ENCODE measurements around the gene ELOVL6. TPM values are rescaled to one million over a fixed set of nuclear protein-coding genes. Genes with fewer than 3 reads are reported as not detected.

ELOVL6 gene
- total and polyA plus RNA-seq, 2 of the 4 experiments (the other 2 are of a cell fraction): 17.9 to 19.0 TPM

DNA sequence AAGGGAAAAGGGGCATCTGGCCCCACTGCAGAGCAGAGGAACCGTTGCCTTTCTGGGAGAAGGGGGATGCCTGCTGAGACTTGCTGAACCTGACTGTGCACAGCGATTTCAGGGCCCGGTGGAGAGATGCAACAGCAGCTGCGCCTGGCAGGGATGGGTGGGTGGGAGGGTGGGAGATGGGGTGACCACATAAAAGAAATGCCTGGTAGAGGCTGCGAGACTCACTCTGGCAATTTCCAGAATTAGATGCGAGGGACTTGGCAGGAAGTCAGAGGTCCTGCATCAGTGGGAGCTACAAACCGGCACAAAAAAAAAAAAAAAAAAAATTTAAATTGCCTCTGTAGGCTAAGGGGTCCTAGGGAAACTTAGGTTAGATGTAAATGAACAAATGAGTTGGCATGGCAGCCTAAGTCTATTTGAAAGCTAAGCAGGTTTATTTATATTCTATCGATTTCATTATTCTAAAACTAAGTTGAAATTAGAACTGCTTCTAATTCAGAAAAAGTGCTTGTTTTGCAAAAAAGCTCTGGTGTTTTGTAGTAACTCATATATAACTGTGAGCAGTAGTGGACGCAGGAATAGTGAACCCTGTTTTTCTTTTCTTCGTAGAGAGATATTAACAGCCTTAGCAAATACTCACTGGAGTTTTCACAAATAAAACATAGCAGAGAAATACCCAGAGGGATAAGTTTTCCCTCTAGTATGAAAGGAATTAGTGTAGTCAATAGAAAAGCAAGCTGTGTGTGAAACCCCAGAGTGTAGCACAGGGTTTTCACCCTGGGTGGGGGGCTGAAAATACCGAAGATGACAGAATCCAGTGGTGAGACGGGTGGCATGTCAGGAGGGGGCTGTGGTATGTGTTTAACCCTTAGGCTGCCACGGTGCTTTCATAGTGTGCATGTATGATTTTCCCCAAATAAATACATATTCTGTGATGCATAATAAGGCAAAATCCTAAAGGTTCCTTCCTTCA lies 155.6 kb downstream of the ELOVL6 start:
- no peak overlapping the region for H3K4ac ChIP-seq (ENCODE audit: low read depth, low read length)
- H4K5ac ChIP-seq (ENCODE audit: low read depth, low read length): no peak overlapping the region
- no peak overlapping the region for H2BK20ac ChIP-seq (ENCODE audit: low read depth, low read length)
- H3K4me2 ChIP-seq (ENCODE audit: low read depth, low read length): no peak overlapping the region; the same call in 1 of the 2 replicates
- POLR2A ChIA-PET (ENCODE audit: unreplicated experiment): no interaction called here
- H3K14ac ChIP-seq (replicated peaks; ENCODE audit: low read depth, low read length): no peak overlapping the region
- H2BK120ac ChIP-seq (ENCODE audit: low read depth, low read length): no peak overlapping the region
- CTCF ChIA-PET: interaction anchor here (0.6 kb wide), 1 partner anchor 245 kb away, joined by 4 read pairs; no protein-coding TSS in a partner anchor
- no peak overlapping the region for H4K8ac ChIP-seq (ENCODE audit: low read depth in 2 of 2, low read length in 2 of 2)
- H3K56ac ChIP-seq (ENCODE audit: extremely low read depth, insufficient read depth, low read length): no peak overlapping the region
- no peak overlapping the region for H3K18ac ChIP-seq (ENCODE audit: low read depth, low read length)
- 40% methylated on average over 1 of the region's 13 CpGs; no CpG with 5 or more reads in 1 of the 2 experiments for WGBS, 2 experiments (ENCODE audit: extremely low coverage in 2 of 2, insufficient read length in 1 of 2)
- no peaks in the 10 kb centered on the region for H3K36me3 ChIP-seq (ENCODE audit: control insufficient read depth, insufficient read depth, low read length)
- no peaks in the 10 kb centered on the region for H3K79me1 ChIP-seq (ENCODE audit: low read depth in 1 of 2, low read length in 2 of 2)
- H3K4me1 ChIP-seq (ENCODE audit: control insufficient read depth, insufficient read depth, low read length): peaks cover 5% of the 10 kb centered on the region; the same call in 1 of the 2 replicates
- no peak overlapping the region for H2AK9ac ChIP-seq (replicated peaks; ENCODE audit: low read depth, low read length, poor library complexity)
- no peak overlapping the region for H3K9ac ChIP-seq (ENCODE audit: low read depth, low read length)
- H3K4me3 ChIP-seq (ENCODE audit: insufficient read depth, low read depth, low read length): no peak overlapping the region
- no peaks in the 10 kb centered on the region for H3K9me3 ChIP-seq (ENCODE audit: control insufficient read depth, insufficient read depth, low read length)
- no peak overlapping the region for H3K27ac ChIP-seq (ENCODE audit: insufficient read depth, low read length)
- ATAC-seq (ENCODE audit: low read depth) (peak; percentile 71), DNase-seq (no peak)
- no peak overlapping the region for H2BK5ac ChIP-seq (ENCODE audit: low read depth, low read length, poor library complexity, severe bottlenecking)
- no peaks in the 10 kb centered on the region for H3K9me1 ChIP-seq (ENCODE audit: insufficient read depth, low read length)
- dilution Hi-C loops (cut with HindIII; ENCODE audit: low sequenced_read_pairs, unreplicated experiment): no loop called here
- no peak overlapping the region for H2BK15ac ChIP-seq (ENCODE audit: low read depth, low read length)
- H2AFZ ChIP-seq (replicated peaks; ENCODE audit: low read length, poor library complexity): no peak overlapping the region
- no TSS peak for BruUV-seq (replicated peaks)
- intact Hi-C loops (cut with micrococcal nuclease): no loop called here
- no peaks in the 10 kb centered on the region for H3K27me3 ChIP-seq (ENCODE audit: control insufficient read depth, insufficient read depth, low read length)
- H4K91ac ChIP-seq (ENCODE audit: insufficient read depth, low read depth, low read length): no peak overlapping the region
- no peak overlapping the region for H2AK5ac ChIP-seq (ENCODE audit: low read depth, low read length)
- peak; percentile 64 for TF ChIP-seq MAFK (IDR thresholded peaks at IDR 0.05; ENCODE audit: low read depth, low read length)
- no peak for TF ChIP-seq POLR2A (IDR thresholded peaks at IDR 0.05; ENCODE audit: low read depth, low read length)
- no peak for TF ChIP-seq CHD1 (IDR thresholded peaks at IDR 0.05; ENCODE audit: low read depth, low read length)
- TF ChIP-seq FOS (IDR thresholded peaks at IDR 0.05; ENCODE audit: low read depth, low read length): no peak
- no peak overlapping the region for H3K23ac ChIP-seq (ENCODE audit: low read depth, low read length)
- H4K20me1 ChIP-seq (ENCODE audit: insufficient read depth, low read length): no peaks in the 10 kb centered on the region
- in situ Hi-C loops (cut with MboI; ENCODE audit: low sequenced_read_pairs): no loop called here
